ENCODE results near the gene MTIF2. TPM values are rescaled to one million over a fixed set of nuclear protein-coding genes. Genes with fewer than 3 reads are reported as not detected.
"Not testable (repeated sequence)": the region's sequence is repeated elsewhere in the genome, so short reads cannot be mapped to it uniquely, and the experiment has no call there.

Gene MTIF2
- total RNA-seq, 4 donors from 2014 or later: 22.7 to 34.4 (median 33.5) TPM

DNA sequence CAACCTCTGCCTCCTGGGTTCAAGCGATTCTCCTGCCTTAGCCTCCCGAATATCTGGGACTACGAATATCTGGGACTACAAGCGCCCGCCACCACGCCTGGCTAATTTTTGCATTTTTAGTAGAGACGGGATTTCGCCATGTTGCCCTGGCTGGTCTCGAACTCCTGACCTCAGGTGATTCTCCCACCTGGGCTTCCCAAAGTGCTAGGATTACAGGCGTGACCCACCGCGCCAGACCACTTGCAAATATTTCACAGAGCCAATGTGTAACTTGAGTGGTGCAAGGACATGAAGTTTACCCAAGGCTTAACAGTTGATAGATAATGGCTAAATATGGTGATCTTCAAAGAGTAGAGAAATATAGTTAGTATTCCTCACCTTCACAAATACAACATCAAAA is 14.1 kb upstream of the MTIF2 start:
- DNase-seq: no peak
- peak overlapping the region in 3 of 4 donors; percentile 91 to 96 (median 93) for H3K27ac ChIP-seq
- TF ChIP-seq POLR2AphosphoS5 (IDR thresholded peaks at IDR 0.05) (no peak), CTCF (IDR thresholded peaks at IDR 0.05) (no peak), POLR2A (IDR thresholded peaks at IDR 0.05) (no peak), EP300 (IDR thresholded peaks at IDR 0.05; ENCODE audit: low read depth) (no peak)
- intact Hi-C loops (cut with DNase I; ENCODE audit: low total_unique reads) (no loop called here), in situ Hi-C loops (cut with MboI; ENCODE audit: low pct_ligation_motif_present in 1 of 4, low pct_unique_long_range_greater_than_20kb in 1 of 4, low sequenced_read_pairs in 3 of 4) (no loop called here)
- H3K4me1 ChIP-seq: peaks cover 0 to 23% (median 16%) of the 10 kb centered on the region in 4 donors
- H3K27me3 ChIP-seq: no peaks in the 10 kb centered on the region
- whole genome bisulfite sequencing, 2 donors (ENCODE audit: low coverage in 1 of 2): 94% methylated on average over 12 of the region's 12 CpGs; no CpG with 5 or more reads in 1 of the 2 donors
- no peaks in the 10 kb centered on the region for H3K36me3 ChIP-seq
- H3K9me3 ChIP-seq: no peaks in the 10 kb centered on the region
- H3K4me3 ChIP-seq: peak overlapping the region in 1 of 4 donors; percentile 77

- Histone ChIP-seq H3K4me3 (peak overlapping the region; percentile 57 to 92 (median 73)), H3K4me1 (peaks cover 0 to 27% (median 16%) of the 10 kb centered on the region in 4 donors), H3K27me3 (no peaks in the 10 kb centered on the region), H3K9me3 (no peaks in the 10 kb centered on the region), H3K27ac (peak overlapping the region; percentile 91 to 96 (median 93)), H3K36me3 (no peaks in the 10 kb centered on the region)
- in situ Hi-C loops (cut with MboI; ENCODE audit: low pct_ligation_motif_present in 1 of 4, low pct_unique_long_range_greater_than_20kb in 1 of 4, low sequenced_read_pairs in 3 of 4) (no loop called here), intact Hi-C loops (cut with DNase I; ENCODE audit: low total_unique reads) (no loop called here)
- WGBS, 2 donors (ENCODE audit: low coverage in 1 of 2): 3% methylated on average over 16 of the region's 60 CpGs; no CpG with 5 or more reads in 1 of the 2 donors
- TF ChIP-seq POLR2AphosphoS5 (IDR thresholded peaks at IDR 0.05) (peak; percentile 69 to 93 (median 93)), POLR2A (IDR thresholded peaks at IDR 0.05) (peak; percentile 92), CTCF (IDR thresholded peaks at IDR 0.05) (no peak)
- peak; percentile 93 for DNase-seq
These were observed 13.3 kb upstream of the MTIF2 start for GRCh38 chr2:55282110-55282917.

DNA sequence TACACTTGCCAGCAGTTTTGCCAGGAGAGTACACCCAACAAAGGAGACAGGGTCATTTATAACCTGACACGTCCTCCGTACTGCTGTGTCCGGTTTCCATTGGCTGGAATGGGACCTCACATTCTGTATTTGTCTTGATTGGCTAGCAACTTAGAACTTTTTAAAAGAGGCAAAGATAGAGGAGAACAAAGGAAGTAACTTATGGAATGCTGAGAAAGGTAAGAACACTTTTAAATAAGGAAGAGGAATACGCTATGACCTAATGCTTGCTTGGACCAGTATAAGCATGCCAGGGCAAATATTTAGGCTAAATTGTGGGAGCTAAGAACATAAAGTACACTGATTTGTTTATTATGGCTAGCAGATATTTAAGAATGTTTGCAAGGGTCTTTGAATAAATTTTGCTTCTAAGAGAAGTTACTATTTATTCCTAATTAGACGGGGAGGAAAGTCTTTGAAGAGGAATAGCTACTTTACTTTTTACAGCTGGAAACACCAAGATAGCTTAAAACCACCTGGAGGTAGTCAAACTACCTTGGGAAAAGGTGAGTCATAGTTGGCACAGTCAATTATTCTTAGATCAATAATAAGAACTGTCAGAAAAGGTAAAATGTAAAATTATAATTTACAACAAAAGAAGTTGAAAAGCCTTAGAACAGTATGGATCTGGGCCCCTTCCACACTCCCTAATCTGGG is 12.0 kb upstream of the MTIF2 start:
- DNase-seq; intact Hi-C loops (cut with DNase I; ENCODE audit: low total_unique reads); H3K4me3 ChIP-seq; H3K27me3 ChIP-seq; H3K36me3 ChIP-seq; H3K9me3 ChIP-seq; in situ Hi-C loops (cut with MboI; ENCODE audit: low pct_ligation_motif_present in 1 of 4, low pct_unique_long_range_greater_than_20kb in 1 of 4, low sequenced_read_pairs in 3 of 4): not testable (repeated sequence)
- WGBS, 2 donors (ENCODE audit: low coverage in 1 of 2): 76 to 90% methylated on average over 5 of the region's 5 CpGs
- Histone ChIP-seq H3K4me1 (peaks cover 0 to 36% (median 19%) of the 10 kb centered on the region in 4 donors), H3K27ac (peak overlapping the region; percentile 91 to 96 (median 93))

DNA sequence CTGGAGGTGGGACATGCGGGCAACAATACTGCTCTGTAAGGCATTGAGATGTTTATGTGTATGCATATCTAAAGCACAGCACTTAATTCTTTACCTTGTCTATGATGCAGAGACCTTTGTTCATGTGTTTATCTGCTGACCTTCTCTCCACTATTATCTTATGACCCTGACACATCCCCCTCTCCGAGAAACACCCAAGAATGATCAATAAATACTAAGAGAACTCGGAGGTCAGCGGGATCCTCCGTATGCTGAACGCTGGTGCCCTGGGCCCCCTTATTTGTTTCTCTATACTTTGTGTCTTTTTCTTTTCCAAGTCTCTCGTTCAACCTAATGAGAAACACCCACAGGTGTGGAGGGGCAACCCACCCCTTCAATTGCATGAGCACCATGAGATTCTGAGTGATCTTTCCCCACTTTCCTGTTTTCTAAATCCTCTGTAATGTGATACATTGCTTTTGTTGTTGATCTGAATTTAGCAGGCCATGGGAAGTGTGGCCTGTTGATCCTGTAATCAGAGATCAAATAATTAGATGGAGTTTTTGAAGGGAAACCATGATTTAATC is 10.9 kb upstream of the MTIF2 start:
- H3K36me3 ChIP-seq; H3K9me3 ChIP-seq; H3K27me3 ChIP-seq; in situ Hi-C loops (cut with MboI; ENCODE audit: low pct_ligation_motif_present in 1 of 4, low pct_unique_long_range_greater_than_20kb in 1 of 4, low sequenced_read_pairs in 3 of 4); H3K27ac ChIP-seq; intact Hi-C loops (cut with DNase I; ENCODE audit: low total_unique reads); H3K4me3 ChIP-seq; DNase-seq: not testable (repeated sequence)
- H3K4me1 ChIP-seq: peaks cover 0 to 39% (median 19%) of the 10 kb centered on the region in 4 donors
- 80 to 83% methylated on average over 1 to 7 of the region's 7 CpGs for WGBS, 2 donors (ENCODE audit: low coverage in 1 of 2)

- in situ Hi-C loops (cut with MboI; ENCODE audit: low pct_ligation_motif_present in 1 of 4, low pct_unique_long_range_greater_than_20kb in 1 of 4, low sequenced_read_pairs in 3 of 4); H3K36me3 ChIP-seq; H3K4me3 ChIP-seq; DNase-seq; H3K27ac ChIP-seq; H3K27me3 ChIP-seq; intact Hi-C loops (cut with DNase I; ENCODE audit: low total_unique reads); H3K9me3 ChIP-seq: not testable (repeated sequence)
- peaks cover 0 to 38% (median 19%) of the 10 kb centered on the region in 4 donors for H3K4me1 ChIP-seq
- WGBS, 2 donors (ENCODE audit: low coverage in 1 of 2): 69 to 80% methylated on average over 1 to 10 of the region's 10 CpGs
These were observed 10.3 kb upstream of the MTIF2 start for GRCh38 chr2:55279214-55279835.

Data from transverse colon (tissue), 4 donors.